ENCODE results near the gene SSC4D.
"Not testable (repeated sequence)": the region's sequence is repeated elsewhere in the genome, so short reads cannot be mapped to it uniquely, and the experiment has no call there.

The SSC4D gene

GRCh38 chr7:76381814-76382213, 27.7 kb downstream of the SSC4D start:
- no peak for DNase-seq

- DNase-seq, result no peak
These were observed 28.9 kb downstream of the SSC4D start for GRCh38 chr7:76380623-76380966.

- DNase-seq, result no peak
These were observed 32.1 kb downstream of the SSC4D start for GRCh38 chr7:76377186-76377918.

GRCh38 chr7:76375251-76375650, 34.2 kb downstream of the SSC4D start:
- DNase-seq, result no peak

GRCh38 chr7:76372984-76373833, 36.3 kb downstream of the SSC4D start:
- peak; percentile 75 for DNase-seq

GRCh38 chr7:76371396-76371795, 38.1 kb downstream of the SSC4D start:
- no peak for DNase-seq

GRCh38 chr7:76369018-76369417, 40.5 kb downstream of the SSC4D start:
- no peak for DNase-seq

GRCh38 chr7:76368190-76368589, 41.3 kb downstream of the SSC4D start:
- no peak for DNase-seq

- DNase-seq, result peak; percentile 82
These were observed 45.3 kb downstream of the SSC4D start for GRCh38 chr7:76364198-76364584.

- DNase-seq, result not testable (repeated sequence)
These were observed 45.7 kb downstream of the SSC4D start for GRCh38 chr7:76363754-76364153.

GRCh38 chr7:76359978-76360638, 49.4 kb downstream of the SSC4D start:
- DNase-seq, result no peak

- peak; percentile 99 for DNase-seq
These were observed 50.2 kb downstream of the SSC4D start for GRCh38 chr7:76359111-76359977.

- peak; percentile 97 for DNase-seq
These were observed 50.9 kb downstream of the SSC4D start, which contains the start of gene YWHAG for GRCh38 chr7:76358481-76359110. TSS of gene YWHAG (minus strand) at chr7:76358991. CDS start at chr7:76358808, 183 bp downstream.

GRCh38 chr7:76358011-76358480, 51.5 kb downstream of the SSC4D start:
- peak; percentile 84 for DNase-seq

- DNase-seq, result peak; percentile 82
These were observed 52.0 kb downstream of the SSC4D start for GRCh38 chr7:76357475-76358010.

- peak; percentile 35 for DNase-seq
These were observed 52.7 kb downstream of the SSC4D start for GRCh38 chr7:76356823-76357222.

GRCh38 chr7:76356115-76356514, 53.4 kb downstream of the SSC4D start:
- no peak for DNase-seq

- DNase-seq, result no peak
These were observed 54.3 kb downstream of the SSC4D start for GRCh38 chr7:76354981-76355730.

- DNase-seq, result no peak
These were observed 55.0 kb downstream of the SSC4D start for GRCh38 chr7:76354516-76354915.

GRCh38 chr7:76353744-76354143, 55.8 kb downstream of the SSC4D start:
- no peak for DNase-seq

GRCh38 chr7:76352193-76352592, 57.3 kb downstream of the SSC4D start:
- DNase-seq, result no peak

Measured in OCI-M1 (cell line).